ENCODE measurements around the gene HS6ST2.

The HS6ST2 gene

DNA sequence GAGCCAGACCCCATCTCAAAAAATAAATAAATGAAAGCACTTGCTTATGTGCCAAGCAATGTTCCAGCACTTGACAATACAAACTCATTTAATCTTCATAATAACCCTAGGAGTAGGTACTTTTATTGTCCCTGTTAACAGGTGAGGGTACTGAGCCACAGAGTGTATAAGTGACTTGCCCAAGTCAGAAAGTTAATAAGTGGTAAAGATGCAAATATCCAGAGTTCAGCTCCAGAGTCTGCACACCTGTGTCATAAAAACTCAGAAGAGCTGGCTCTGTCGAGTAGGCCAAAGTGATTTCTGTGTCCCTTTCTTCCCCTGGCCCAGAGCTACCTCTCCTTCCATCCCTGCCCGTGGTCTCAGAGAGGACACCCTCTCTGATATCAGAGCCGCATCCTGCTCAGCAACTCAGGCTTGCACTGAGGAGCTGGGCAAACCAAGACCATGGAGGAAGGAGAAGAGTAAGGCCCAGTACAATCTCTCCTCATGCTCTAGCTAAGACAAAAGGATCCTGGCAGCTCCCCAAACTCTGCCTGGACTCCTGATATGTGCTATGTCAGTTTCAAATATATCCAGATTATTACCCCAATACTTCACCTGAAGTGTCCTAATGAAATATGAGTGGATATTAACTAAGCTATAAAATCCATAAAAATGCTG, 136.3 kb downstream of the HS6ST2 start:
- Histone ChIP-seq H3K27me3 (ENCODE audit: insufficient read depth, poor library complexity, severe bottlenecking) (no peaks in the 10 kb centered on the region), H3K27ac (ENCODE audit: poor library complexity, severe bottlenecking) (no peak overlapping the region), H3K4me3 (ENCODE audit: severe bottlenecking) (no peak overlapping the region), H3K36me3 (ENCODE audit: low read depth) (no peaks in the 10 kb centered on the region), H3K9me3 (ENCODE audit: severe bottlenecking) (no peaks in the 10 kb centered on the region), H3K4me1 (ENCODE audit: insufficient read depth, poor library complexity, severe bottlenecking) (no peaks in the 10 kb centered on the region)
- DNase-seq (ENCODE audit: low spot score) (no peak), ATAC-seq (ENCODE audit: low read depth) (no peak)
- TF ChIP-seq, protein P1, sequence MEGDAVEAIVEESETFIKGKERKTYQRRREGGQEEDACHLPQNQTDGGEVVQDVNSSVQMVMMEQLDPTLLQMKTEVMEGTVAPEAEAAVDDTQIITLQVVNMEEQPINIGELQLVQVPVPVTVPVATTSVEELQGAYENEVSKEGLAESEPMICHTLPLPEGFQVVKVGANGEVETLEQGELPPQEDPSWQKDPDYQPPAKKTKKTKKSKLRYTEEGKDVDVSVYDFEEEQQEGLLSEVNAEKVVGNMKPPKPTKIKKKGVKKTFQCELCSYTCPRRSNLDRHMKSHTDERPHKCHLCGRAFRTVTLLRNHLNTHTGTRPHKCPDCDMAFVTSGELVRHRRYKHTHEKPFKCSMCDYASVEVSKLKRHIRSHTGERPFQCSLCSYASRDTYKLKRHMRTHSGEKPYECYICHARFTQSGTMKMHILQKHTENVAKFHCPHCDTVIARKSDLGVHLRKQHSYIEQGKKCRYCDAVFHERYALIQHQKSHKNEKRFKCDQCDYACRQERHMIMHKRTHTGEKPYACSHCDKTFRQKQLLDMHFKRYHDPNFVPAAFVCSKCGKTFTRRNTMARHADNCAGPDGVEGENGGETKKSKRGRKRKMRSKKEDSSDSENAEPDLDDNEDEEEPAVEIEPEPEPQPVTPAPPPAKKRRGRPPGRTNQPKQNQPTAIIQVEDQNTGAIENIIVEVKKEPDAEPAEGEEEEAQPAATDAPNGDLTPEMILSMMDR (IDR thresholded peaks at IDR 0.05; ENCODE audit: poor library complexity, severe bottlenecking), result no peak

DNA sequence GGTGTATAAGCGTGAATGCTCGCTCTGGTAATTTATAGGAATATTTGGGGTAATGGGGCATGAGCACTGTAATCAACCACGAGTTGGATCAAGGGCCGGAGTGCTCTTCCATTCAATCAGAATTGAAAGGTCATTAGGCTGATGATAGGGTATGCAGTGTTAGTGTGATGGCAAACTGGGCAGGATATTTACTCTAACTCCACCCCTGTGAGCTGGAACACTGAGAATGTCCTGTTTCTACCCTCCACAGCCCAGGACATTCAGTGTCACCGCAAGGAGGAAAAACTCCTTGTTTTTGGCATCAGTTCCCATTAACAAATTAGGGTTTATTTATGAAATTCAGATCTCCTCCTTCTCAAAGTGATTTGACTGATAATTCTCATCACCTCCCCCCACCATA, 137.8 kb downstream of the HS6ST2 start:
- Histone ChIP-seq H3K36me3 (ENCODE audit: low read depth) (no peaks in the 10 kb centered on the region), H3K9me3 (ENCODE audit: severe bottlenecking) (no peaks in the 10 kb centered on the region), H3K27me3 (ENCODE audit: insufficient read depth, poor library complexity, severe bottlenecking) (no peaks in the 10 kb centered on the region), H3K4me1 (ENCODE audit: insufficient read depth, poor library complexity, severe bottlenecking) (no peaks in the 10 kb centered on the region), H3K4me3 (ENCODE audit: severe bottlenecking) (no peak overlapping the region), H3K27ac (ENCODE audit: poor library complexity, severe bottlenecking) (no peak overlapping the region)
- no peak for DNase-seq (ENCODE audit: low spot score)
- TF ChIP-seq, protein P1 (IDR thresholded peaks at IDR 0.05; ENCODE audit: poor library complexity, severe bottlenecking), result no peak
- ATAC-seq (ENCODE audit: low read depth), result no peak

DNA sequence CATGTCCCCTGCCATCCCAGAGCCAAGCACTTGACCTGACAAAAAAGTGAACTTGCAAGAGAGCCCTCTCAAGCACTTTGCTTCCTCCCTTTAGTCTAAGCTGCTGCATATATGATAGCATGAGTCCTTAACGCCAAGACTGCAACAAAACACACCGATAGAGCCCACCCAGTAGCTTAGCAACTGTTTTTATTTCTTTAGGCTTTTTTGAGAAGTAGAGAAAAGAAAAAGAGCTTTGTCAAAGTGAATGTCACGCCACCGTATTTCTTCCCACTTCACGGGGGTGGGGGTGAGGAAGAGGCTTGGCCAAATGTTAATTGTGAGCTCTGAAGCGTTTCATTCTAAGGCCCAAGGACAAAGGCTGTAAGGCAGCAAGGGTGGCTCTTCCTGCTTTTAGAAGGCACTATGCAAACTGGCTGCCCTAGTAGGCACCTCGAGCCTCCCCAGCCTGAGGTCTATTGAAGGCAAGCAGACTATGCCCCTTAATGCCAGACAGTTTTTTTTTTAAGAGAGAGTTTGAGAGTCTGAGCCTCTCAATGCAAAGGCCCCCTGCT, 138.6 kb downstream of the HS6ST2 start:
- no peaks in the 10 kb centered on the region for H3K27me3 ChIP-seq (ENCODE audit: insufficient read depth, poor library complexity, severe bottlenecking)
- ATAC-seq (ENCODE audit: low read depth) (no peak), DNase-seq (ENCODE audit: low spot score) (no peak)
- no peak overlapping the region for H3K4me3 ChIP-seq (ENCODE audit: severe bottlenecking)
- no peaks in the 10 kb centered on the region for H3K4me1 ChIP-seq (ENCODE audit: insufficient read depth, poor library complexity, severe bottlenecking)
- no peaks in the 10 kb centered on the region for H3K36me3 ChIP-seq (ENCODE audit: low read depth)
- TF ChIP-seq, protein P1 (IDR thresholded peaks at IDR 0.05; ENCODE audit: poor library complexity, severe bottlenecking), result no peak
- no peaks in the 10 kb centered on the region for H3K9me3 ChIP-seq (ENCODE audit: severe bottlenecking)
- no peak overlapping the region for H3K27ac ChIP-seq (ENCODE audit: poor library complexity, severe bottlenecking)

DNA sequence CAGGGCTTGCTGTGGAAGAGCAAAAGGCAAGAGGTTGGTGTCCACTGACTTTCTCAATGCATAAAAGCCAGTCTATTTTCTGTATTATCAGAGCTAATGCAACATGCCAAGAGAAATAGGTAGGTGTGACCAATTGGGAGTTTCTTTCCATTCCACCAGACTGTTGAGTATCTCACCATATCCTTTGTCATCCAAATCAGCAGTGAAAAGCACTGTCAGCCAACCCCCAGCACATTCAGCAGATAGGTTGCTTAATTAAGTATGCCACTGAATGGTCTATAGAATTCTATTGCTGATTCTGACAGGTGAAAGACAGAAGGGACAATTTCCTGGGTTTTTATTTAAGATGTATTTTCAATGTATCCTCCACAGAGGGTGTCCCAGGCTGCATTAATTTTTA, 139.8 kb downstream of the HS6ST2 start:
- Histone ChIP-seq H3K4me1 (ENCODE audit: insufficient read depth, poor library complexity, severe bottlenecking) (no peaks in the 10 kb centered on the region), H3K27me3 (ENCODE audit: insufficient read depth, poor library complexity, severe bottlenecking) (no peaks in the 10 kb centered on the region), H3K9me3 (ENCODE audit: severe bottlenecking) (no peaks in the 10 kb centered on the region), H3K4me3 (ENCODE audit: severe bottlenecking) (no peak overlapping the region), H3K27ac (ENCODE audit: poor library complexity, severe bottlenecking) (no peak overlapping the region), H3K36me3 (ENCODE audit: low read depth) (no peaks in the 10 kb centered on the region)
- DNase-seq (ENCODE audit: low spot score), result no peak
- TF ChIP-seq, protein P1 (IDR thresholded peaks at IDR 0.05; ENCODE audit: poor library complexity, severe bottlenecking), result no peak
- no peak for ATAC-seq (ENCODE audit: low read depth)

DNA sequence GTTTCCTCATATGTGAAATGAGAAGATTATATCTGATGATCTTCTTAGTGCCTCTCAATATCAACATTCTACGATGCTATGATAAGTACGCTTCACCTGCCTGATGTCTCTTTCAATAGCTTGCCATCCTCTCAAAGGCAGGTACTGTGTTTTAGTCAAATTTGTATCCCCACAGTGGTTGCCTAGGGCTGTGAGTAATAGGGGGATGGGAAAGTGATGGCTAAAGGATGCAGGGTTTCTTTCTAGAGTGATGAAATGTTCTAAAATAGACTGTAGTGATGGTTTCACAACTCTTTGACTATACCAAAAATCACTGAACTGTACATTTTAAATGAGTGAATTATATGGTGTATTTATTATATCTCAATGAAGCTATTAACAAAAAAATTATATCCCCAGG, 142.8 kb downstream of the HS6ST2 start:
- Histone ChIP-seq H3K36me3 (ENCODE audit: low read depth) (no peaks in the 10 kb centered on the region), H3K9me3 (ENCODE audit: severe bottlenecking) (no peaks in the 10 kb centered on the region), H3K27ac (ENCODE audit: poor library complexity, severe bottlenecking) (no peak overlapping the region), H3K4me1 (ENCODE audit: insufficient read depth, poor library complexity, severe bottlenecking) (no peaks in the 10 kb centered on the region), H3K27me3 (ENCODE audit: insufficient read depth, poor library complexity, severe bottlenecking) (no peaks in the 10 kb centered on the region), H3K4me3 (ENCODE audit: severe bottlenecking) (no peak overlapping the region)
- DNase-seq (ENCODE audit: low spot score) (no peak), ATAC-seq (ENCODE audit: low read depth) (no peak)
- TF ChIP-seq, protein P1 (IDR thresholded peaks at IDR 0.05; ENCODE audit: poor library complexity, severe bottlenecking), result no peak

Data from RWPE2 (cell line).